Naive B cell (primary cell): ENCODE results near the gene SLC37A1. TPM values are rescaled to one million over a fixed set of nuclear protein-coding genes. Genes with fewer than 3 reads are reported as not detected.
A peak's percentile ranks its signal among the peaks of the same experiment; 100 is the strongest.

Source experiments
- ATAC-seq, 2 donors: fragments of 150-1000 bp; cut with Tn5 transposase; 2 replicates each; pipeline ENCODE4 v1.10.0; 2021; ENCODE audit warnings: low read depth in 2 of 2, mild to moderate bottlenecking in 2 of 2, moderate library complexity in 2 of 2
- DNase-seq: peaks from one replicate; pipeline ENCODE4 v3.0.0; 2022
- H3K27ac Mint-ChIP-seq, 6 donors: one replicate each; pipeline ENCODE4 v1.8.0; 2020 to 2022; ENCODE audit warnings: mild to moderate bottlenecking in 6 of 6, mixed read lengths in 6 of 6, moderate library complexity in 5 of 6, inconsistent platforms in 2 of 6
- H3K27me3 Mint-ChIP-seq, 3 donors: one replicate each; pipeline ENCODE4 v1.8.0; 2021 to 2022; ENCODE audit warnings: mixed read lengths in 3 of 3, mild to moderate bottlenecking in 1 of 3
- H3K36me3 Mint-ChIP-seq, 2 donors: one replicate each; pipeline ENCODE4 v1.8.0; 2020 to 2022; ENCODE audit warnings: mixed read lengths in 2 of 2, inconsistent platforms in 1 of 2, mild to moderate bottlenecking in 1 of 2
- H3K4me1 Mint-ChIP-seq, 3 donors: one replicate each; pipeline ENCODE4 v1.8.0; 2020 to 2022; ENCODE audit warnings: mixed read lengths in 3 of 3, inconsistent platforms in 1 of 3, mild to moderate bottlenecking in 1 of 3, moderate library complexity in 1 of 3
- H3K4me3 Mint-ChIP-seq, 8 donors: one replicate each; pipeline ENCODE4 v1.8.0; 2020 to 2022; ENCODE audit warnings: mild to moderate bottlenecking in 8 of 8, mixed read lengths in 8 of 8, moderate library complexity in 8 of 8, inconsistent platforms in 2 of 8
- H3K9me3 Mint-ChIP-seq, 7 donors: one replicate each; pipeline ENCODE4 v1.8.0; 2020 to 2022; ENCODE audit warnings: mixed read lengths in 7 of 7, mild to moderate bottlenecking in 5 of 7, inconsistent platforms in 2 of 7, moderate library complexity in 1 of 7
- polyA plus RNA-seq, 6 donors: library from polyadenylated mRNA; unstranded; fragments of 300-500 nt; fragmentation: Illumina TruSeq; gene quantifications; one replicate each; pipeline ENCODE4 v1.2.3, GENCODE V29; 2021; ENCODE audit warnings: low read depth in 6 of 6

The SLC37A1 gene
- polyA plus RNA-seq, 6 donors from 2014 or later: 4.9 to 15.7 (median 11.2) TPM

DNA sequence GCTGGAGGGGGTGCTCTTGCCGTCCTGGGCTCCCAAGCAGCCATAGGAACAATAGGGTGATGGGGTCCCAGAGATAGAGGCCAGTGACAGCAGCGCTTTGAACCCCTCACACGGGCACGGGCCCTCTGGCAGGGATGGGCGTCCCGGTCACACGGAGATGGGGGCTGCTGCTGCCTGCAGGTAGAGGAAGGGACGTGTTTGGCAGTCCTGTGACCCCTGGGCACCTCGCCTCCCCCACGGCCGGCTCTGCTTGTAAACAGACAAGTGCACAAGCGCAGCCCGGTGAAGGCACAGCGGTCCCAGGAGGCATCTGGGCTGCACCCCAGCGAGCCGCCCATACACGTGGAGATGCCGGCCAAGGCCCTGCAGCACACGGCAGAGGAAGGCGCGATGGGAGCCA is 103.3 kb downstream of the SLC37A1 start:
- H3K4me3 Mint-ChIP-seq: no peak overlapping the region
- no peak for ATAC-seq
- DNase-seq: no peak
- H3K9me3 Mint-ChIP-seq: peaks cover 0 to 14% (median 7%) of the 10 kb centered on the region in 7 donors
- no peak overlapping the region for H3K27ac Mint-ChIP-seq
- no peaks in the 10 kb centered on the region for H3K36me3 Mint-ChIP-seq
- no peaks in the 10 kb centered on the region for H3K4me1 Mint-ChIP-seq
- H3K27me3 Mint-ChIP-seq: peaks cover 17 to 30% (median 27%) of the 10 kb centered on the region in 3 donors

DNA sequence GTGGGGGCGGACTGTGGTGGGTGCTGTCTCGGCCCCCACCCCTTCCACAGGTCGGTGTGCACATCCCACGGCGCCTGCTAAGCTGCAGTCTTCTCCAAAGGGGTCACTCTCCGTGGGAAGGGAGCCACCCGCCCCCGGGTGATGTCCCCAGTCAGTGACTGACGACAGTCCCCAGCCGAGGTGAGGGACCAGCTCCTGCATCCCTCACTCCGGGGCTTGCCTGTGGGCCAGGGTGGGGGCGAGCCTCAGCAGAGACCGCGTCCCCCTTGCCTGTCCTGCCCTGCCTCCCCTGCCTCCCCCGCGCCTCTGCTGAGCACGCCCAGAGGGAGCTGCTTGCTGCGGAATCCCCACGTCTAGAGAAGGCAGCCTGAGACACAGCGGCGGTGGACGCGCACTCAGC is 103.8 kb downstream of the SLC37A1 start:
- ATAC-seq (no peak), DNase-seq (no peak)
- Mint-ChIP-seq H3K4me3 (no peak overlapping the region), H3K4me1 (no peaks in the 10 kb centered on the region), H3K27me3 (peaks cover 22 to 30% (median 27%) of the 10 kb centered on the region in 3 donors), H3K36me3 (no peaks in the 10 kb centered on the region), H3K9me3 (peaks cover 0 to 8% (median 4%) of the 10 kb centered on the region in 7 donors), H3K27ac (no peak overlapping the region)

GRCh38 chr21:42618707-42619102 is 105.1 kb downstream of the SLC37A1 start:
- no peaks in the 10 kb centered on the region for H3K36me3 Mint-ChIP-seq
- peaks cover 0 to 3% (median 0%) of the 10 kb centered on the region in 7 donors for H3K9me3 Mint-ChIP-seq
- no peak overlapping the region for H3K4me3 Mint-ChIP-seq
- no peak for ATAC-seq
- peaks cover 26 to 30% (median 29%) of the 10 kb centered on the region in 3 donors for H3K27me3 Mint-ChIP-seq
- no peaks in the 10 kb centered on the region for H3K4me1 Mint-ChIP-seq
- no peak overlapping the region for H3K27ac Mint-ChIP-seq
- no peak for DNase-seq

DNA sequence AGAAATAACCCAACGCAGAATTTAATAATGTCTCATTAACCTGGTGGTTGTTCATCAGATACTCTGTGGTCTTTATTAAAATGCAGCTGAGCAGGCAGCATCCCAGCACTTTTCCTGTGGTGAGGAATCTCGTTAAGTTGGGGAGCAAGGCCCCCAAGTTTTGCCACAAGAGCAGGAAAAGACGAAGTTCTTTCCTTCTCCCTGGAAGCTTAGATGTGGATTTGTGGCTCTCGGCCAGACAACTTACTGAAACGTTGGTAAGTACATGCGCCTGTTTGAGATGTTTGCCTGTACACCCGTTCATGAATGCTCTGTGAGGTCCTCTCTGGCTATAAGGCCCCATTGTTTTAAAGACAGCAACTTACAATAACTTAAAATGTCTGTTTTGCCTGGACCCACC is 105.5 kb downstream of the SLC37A1 start:
- Mint-ChIP-seq H3K4me1 (peaks cover 0 to under 1% (median under 1%) of the 10 kb centered on the region in 3 donors), H3K36me3 (no peaks in the 10 kb centered on the region), H3K27ac (no peak overlapping the region), H3K27me3 (peaks cover 28 to 32% (median 30%) of the 10 kb centered on the region in 3 donors), H3K4me3 (no peak overlapping the region), H3K9me3 (peaks cover 0 to 3% (median 0%) of the 10 kb centered on the region in 7 donors)
- DNase-seq: no peak
- no peak for ATAC-seq

- Mint-ChIP-seq H3K27ac (no peak overlapping the region), H3K9me3 (peaks cover 0 to 3% (median 0%) of the 10 kb centered on the region in 7 donors), H3K4me3 (no peak overlapping the region), H3K4me1 (peaks cover 0 to 6% (median 6%) of the 10 kb centered on the region in 3 donors), H3K36me3 (no peaks in the 10 kb centered on the region), H3K27me3 (peaks cover 30 to 32% (median 32%) of the 10 kb centered on the region in 3 donors)
- DNase-seq (no peak), ATAC-seq (no peak)
These were observed 106.2 kb downstream of the SLC37A1 start for GRCh38 chr21:42619841-42620240.

- no peak for ATAC-seq
- H3K4me3 Mint-ChIP-seq: no peak overlapping the region
- H3K27me3 Mint-ChIP-seq: peaks cover 30 to 36% (median 32%) of the 10 kb centered on the region in 3 donors
- H3K36me3 Mint-ChIP-seq: no peaks in the 10 kb centered on the region
- no peak overlapping the region for H3K27ac Mint-ChIP-seq
- DNase-seq: no peak
- H3K4me1 Mint-ChIP-seq: peaks cover 0 to 6% (median 6%) of the 10 kb centered on the region in 3 donors
- peaks cover 0 to 3% (median 0%) of the 10 kb centered on the region in 7 donors for H3K9me3 Mint-ChIP-seq
These were observed 107.6 kb downstream of the SLC37A1 start for GRCh38 chr21:42621166-42621818.

GRCh38 chr21:42621819-42622177 is 108.1 kb downstream of the SLC37A1 start:
- Mint-ChIP-seq H3K27me3 (peaks cover 30 to 38% (median 34%) of the 10 kb centered on the region in 3 donors), H3K36me3 (no peaks in the 10 kb centered on the region), H3K9me3 (peaks cover 0 to 3% (median 0%) of the 10 kb centered on the region in 7 donors), H3K4me3 (no peak overlapping the region), H3K4me1 (peaks cover 0 to 6% (median 6%) of the 10 kb centered on the region in 3 donors), H3K27ac (no peak overlapping the region)
- ATAC-seq (no peak), DNase-seq (no peak)

DNA sequence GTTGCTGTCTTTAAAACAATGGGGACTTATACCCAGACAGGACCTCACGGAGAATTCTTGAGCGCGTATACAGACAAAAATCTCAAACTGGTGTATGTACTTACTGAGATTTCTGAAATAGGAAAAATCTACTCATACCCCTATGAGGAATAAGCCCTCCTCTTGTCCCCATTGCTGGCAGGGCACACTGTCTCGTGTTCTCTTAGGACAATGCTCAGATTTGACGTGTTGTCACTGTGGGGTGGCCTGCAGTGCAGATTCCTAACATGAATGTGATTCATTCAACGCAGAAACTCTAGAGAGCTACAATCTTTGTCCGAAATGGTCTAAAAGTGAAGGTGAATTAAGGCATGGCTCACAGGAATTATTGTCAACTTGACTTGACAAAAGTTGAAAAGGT is 108.6 kb downstream of the SLC37A1 start:
- no peak for DNase-seq
- ATAC-seq: no peak
- Mint-ChIP-seq H3K27ac (no peak overlapping the region), H3K4me1 (peaks cover 0 to 6% (median 6%) of the 10 kb centered on the region in 3 donors), H3K4me3 (no peak overlapping the region), H3K36me3 (no peaks in the 10 kb centered on the region), H3K9me3 (peaks cover 0 to 3% (median 0%) of the 10 kb centered on the region in 7 donors), H3K27me3 (peaks cover 30 to 38% (median 37%) of the 10 kb centered on the region in 3 donors)

- peaks cover 0 to 3% (median 0%) of the 10 kb centered on the region in 7 donors for H3K9me3 Mint-ChIP-seq
- peak overlapping the region in 1 of 6 donors; percentile 31 for H3K27ac Mint-ChIP-seq
- no peak overlapping the region for H3K4me3 Mint-ChIP-seq
- H3K4me1 Mint-ChIP-seq: peaks cover 0 to 6% (median 6%) of the 10 kb centered on the region in 3 donors
- no peak for ATAC-seq
- peaks cover 23 to 34% (median 25%) of the 10 kb centered on the region in 3 donors for H3K27me3 Mint-ChIP-seq
- DNase-seq: no peak
- H3K36me3 Mint-ChIP-seq: no peaks in the 10 kb centered on the region
These were observed 110.0 kb downstream of the SLC37A1 start for GRCh38 chr21:42623694-42624093.

GRCh38 chr21:42624095-42624790 is 110.6 kb downstream of the SLC37A1 start:
- H3K9me3 Mint-ChIP-seq: peaks cover 0 to 3% (median 0%) of the 10 kb centered on the region in 7 donors
- DNase-seq (no peak), ATAC-seq (no peak)
- peak overlapping the region in 1 of 6 donors; percentile 31 for H3K27ac Mint-ChIP-seq
- H3K4me1 Mint-ChIP-seq: peaks cover 0 to 6% (median 6%) of the 10 kb centered on the region in 3 donors
- peaks cover 17 to 30% (median 20%) of the 10 kb centered on the region in 3 donors for H3K27me3 Mint-ChIP-seq
- no peak overlapping the region for H3K4me3 Mint-ChIP-seq
- no peaks in the 10 kb centered on the region for H3K36me3 Mint-ChIP-seq

- Mint-ChIP-seq H3K27ac (no peak overlapping the region), H3K9me3 (peaks cover 0 to 3% (median 0%) of the 10 kb centered on the region in 7 donors), H3K4me1 (peaks cover 0 to 6% (median 6%) of the 10 kb centered on the region in 3 donors), H3K36me3 (no peaks in the 10 kb centered on the region), H3K4me3 (no peak overlapping the region), H3K27me3 (peaks cover 10 to 30% (median 14%) of the 10 kb centered on the region in 3 donors)
- DNase-seq: no peak
- no peak for ATAC-seq
These were observed 111.3 kb downstream of the SLC37A1 start for GRCh38 chr21:42624936-42625335.

DNA sequence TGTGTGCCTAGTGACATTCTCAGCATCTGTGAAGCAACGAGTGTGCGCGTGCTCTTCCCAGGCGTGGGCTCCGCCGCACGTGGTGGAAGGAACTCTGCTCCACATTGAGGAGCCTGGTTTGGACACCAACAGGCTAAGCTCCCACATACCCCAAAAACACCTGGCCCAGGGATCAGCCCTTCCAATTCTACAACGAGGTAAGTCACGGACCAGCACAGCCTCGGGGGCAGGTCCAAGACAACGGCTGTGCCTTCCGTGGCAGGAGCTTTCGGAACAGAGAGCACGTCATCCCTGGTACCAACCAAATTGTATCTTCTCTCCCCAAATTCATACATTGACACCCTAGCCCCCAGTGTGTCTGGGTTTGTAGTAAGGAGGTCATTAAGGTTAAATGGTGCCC is 112.5 kb downstream of the SLC37A1 start:
- H3K27ac Mint-ChIP-seq: no peak overlapping the region

DNA sequence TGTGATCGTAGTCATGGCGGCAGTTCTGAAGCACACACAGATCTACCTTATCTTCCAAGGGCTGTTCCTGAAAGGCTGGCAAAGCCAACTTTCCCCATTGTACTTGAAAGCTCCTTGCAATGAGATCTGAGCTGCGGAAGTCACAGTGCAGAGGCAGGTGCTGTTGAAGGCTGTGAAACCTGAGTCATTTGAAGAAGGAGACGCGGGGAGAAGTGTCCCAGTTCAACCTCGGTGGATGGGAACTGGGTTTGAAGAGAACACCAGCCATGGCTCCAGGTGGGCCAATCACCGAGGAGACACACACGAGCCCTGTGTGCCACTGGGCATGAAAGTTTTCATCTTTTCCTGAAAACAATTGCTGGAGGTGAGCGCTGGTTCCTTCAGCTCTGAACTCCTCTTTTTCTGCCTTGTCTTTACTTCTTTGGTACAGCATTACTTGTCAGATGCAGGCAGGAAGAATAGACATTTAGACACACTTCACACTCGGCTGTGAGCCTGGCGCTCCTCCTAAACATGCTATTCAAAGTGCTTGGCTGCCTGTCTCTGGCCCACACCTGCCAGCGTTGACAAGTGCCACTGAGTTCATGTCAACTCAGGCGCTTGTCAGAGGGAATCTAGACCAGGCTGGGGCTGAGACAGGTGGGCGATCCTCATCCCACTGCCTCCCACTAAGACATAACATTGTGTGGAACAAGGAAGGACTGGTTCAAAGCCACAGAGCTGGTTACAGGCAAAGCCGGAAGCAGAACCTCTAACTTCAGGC is 114.1 kb downstream of the SLC37A1 start:
- DNase-seq (no peak), ATAC-seq (no peak)
- Mint-ChIP-seq H3K27ac (no peak overlapping the region), H3K9me3 (no peaks in the 10 kb centered on the region), H3K36me3 (no peaks in the 10 kb centered on the region), H3K4me1 (peaks cover 0 to 6% (median 6%) of the 10 kb centered on the region in 3 donors), H3K4me3 (no peak overlapping the region), H3K27me3 (peaks cover 0 to 14% (median 10%) of the 10 kb centered on the region in 3 donors)

More for the DNA sequence above, 112.5 kb downstream of the SLC37A1 start:
- Mint-ChIP-seq H3K4me1 (peaks cover 0 to 6% (median 6%) of the 10 kb centered on the region in 3 donors), H3K27me3 (peaks cover 1 to 30% (median 10%) of the 10 kb centered on the region in 3 donors), H3K4me3 (no peak overlapping the region), H3K9me3 (no peaks in the 10 kb centered on the region), H3K36me3 (no peaks in the 10 kb centered on the region)
- DNase-seq (no peak), ATAC-seq (no peak)
